OCI-LY7 (cell line): ENCODE results near the gene KRTAP5-2. TPM values are rescaled to one million over a fixed set of nuclear protein-coding genes. Genes with fewer than 3 reads are reported as not detected.
"Not testable (repeated sequence)": the region's sequence is repeated elsewhere in the genome, so short reads cannot be mapped to it uniquely, and the experiment has no call there.

Source experiments
- Bru-seq: library from RNA; stranded (reverse); fragments of 400-500 nt; gene quantifications from one replicate; lab custom pipeline; 2021; lab: Mats Ljungman, UMichigan
- BruChase-seq, 2 experiments: library from RNA; stranded (reverse); fragments of 400-500 nt; gene quantifications; one replicate each; lab custom pipeline; 2021; lab: Mats Ljungman, UMichigan
- BruUV-seq: library from RNA; stranded (reverse); fragments of 400-500 nt; replicated peaks from 2 replicates; lab custom pipeline; 2021; lab: Mats Ljungman, UMichigan
- CTCF ChIA-PET: fragments of 300-600 bp; sonication (Branson Sonifier 250); formaldehyde crosslinking; loops from one replicate; lab custom pipeline; 2022; ENCODE audit warnings: antibody characterized with exemption; ENCODE audit not compliant: unreplicated experiment; lab: Charles Lee
- POLR2A ChIA-PET: fragments of 300-600 bp; sonication (Branson Sonifier 250); formaldehyde crosslinking; loops from one replicate; lab custom pipeline; 2022; ENCODE audit warnings: antibody characterized with exemption; lab: Charles Lee
- DNase-seq: peaks from one replicate; pipeline ENCODE4 v3.0.0-alpha.2; 2015; ENCODE audit warnings: low spot score
- H2AFZ ChIP-seq: fragments of 200-600 bp; sonication (generic), shearing (Covaris generic); 2 replicates; pipeline ENCODE4 v1.6.1; 2014; ENCODE audit warnings: mild to moderate bottlenecking, antibody characterized with exemption, low read length, moderate library complexity
- H3K27ac ChIP-seq: fragments of 200-600 bp; sonication (generic); 2 replicates; pipeline ENCODE4 v1.5.1; 2014; ENCODE audit warnings: mixed run types, low read depth, mild to moderate bottlenecking, moderate library complexity, low read length, inconsistent platforms; ENCODE audit not compliant: poor library complexity, severe bottlenecking
- H3K36me3 ChIP-seq: fragments of 200-600 bp; sonication (generic); 2 replicates; pipeline ENCODE4 v1.6.1; 2014; ENCODE audit warnings: mild to moderate bottlenecking, antibody characterized with exemption, low read length, moderate library complexity, mixed read lengths; ENCODE audit not compliant: insufficient read depth
- H3K4me1 ChIP-seq: fragments of 200-600 bp; sonication (generic); 2 replicates; pipeline ENCODE4 v1.5.1; 2014; ENCODE audit warnings: mild to moderate bottlenecking, low read length; ENCODE audit not compliant: insufficient read depth, poor library complexity, severe bottlenecking
- H3K4me2 ChIP-seq: fragments of 200-600 bp; sonication (generic); 2 replicates; pipeline ENCODE4 v1.6.1; 2014; ENCODE audit warnings: mild to moderate bottlenecking, low read length
- H3K4me3 ChIP-seq: fragments of 200-600 bp; sonication (generic); 2 replicates; pipeline ENCODE4 v1.5.1; 2014; ENCODE audit warnings: mild to moderate bottlenecking, low read depth, low read length; ENCODE audit not compliant: poor library complexity, severe bottlenecking
- H3K79me2 ChIP-seq: fragments of 200-600 bp; sonication (generic); 2 replicates; pipeline ENCODE4 v1.6.1; 2016; ENCODE audit warnings: low read depth, mild to moderate bottlenecking, low read length, moderate library complexity, mixed read lengths; ENCODE audit not compliant: insufficient read depth
- H3K9me2 ChIP-seq: fragments of 200-600 bp; sonication (generic); 2 replicates; pipeline ENCODE4 v1.6.1; 2016; ENCODE audit warnings: mild to moderate bottlenecking, low read length, mixed read lengths; ENCODE audit not compliant: insufficient read depth
- H3K9me3 ChIP-seq: fragments of 200-600 bp; sonication (generic); 2 replicates; pipeline ENCODE4 v1.6.1; 2014; ENCODE audit warnings: mild to moderate bottlenecking, mixed run types, low read length, mixed read lengths
- H4K20me1 ChIP-seq: fragments of 200-600 bp; sonication (generic); 2 replicates; pipeline ENCODE4 v1.6.1; 2014; ENCODE audit warnings: mild to moderate bottlenecking, antibody characterized with exemption, low read length, moderate library complexity, mixed read lengths; ENCODE audit not compliant: insufficient read depth
- EZH2phosphoT487 ChIP-seq: fragments of 200-600 bp; sonication (generic); IDR thresholded peaks from 2 replicates; pipeline ENCODE4 v1.6.1; 2018; ENCODE audit warnings: low read depth, borderline replicate concordance, mild to moderate bottlenecking, mixed run types, antibody characterized with exemption, low read length, moderate library complexity, mixed read lengths
- intact Hi-C: fragments of 100-400 bp; cut with micrococcal nuclease; formaldehyde crosslinking; loops from one replicate; pipeline ENCODE4 v1.10.0; 2022; ENCODE audit not compliant: unreplicated experiment
- long read RNA-seq: library from polyadenylated mRNA; stranded (forward); transcript quantifications from one replicate; pipeline ENCODE4 v2.0.0, GENCODE V29; 2022
- total RNA-seq, 2 experiments: library from RNA; depleted of rRNA in 1 of 2; stranded (reverse); fragments of >200 nt in 1 of 2; shearing (Covaris generic) in 1 of 2; gene quantifications; 2 replicates each; pipeline ENCODE4 v1.2.3, GENCODE V29; 2014 to 2022
- TF ChIP-seq, protein P1 (sequence below): fragments of 200-600 bp; sonication (generic); conservative IDR thresholded peaks from 2 replicates; pipeline ENCODE4 v1.5.1; 2014; ENCODE audit warnings: mild to moderate bottlenecking, antibody characterized with exemption, low read length, moderate library complexity, mixed read lengths

Gene KRTAP5-2, protein sequence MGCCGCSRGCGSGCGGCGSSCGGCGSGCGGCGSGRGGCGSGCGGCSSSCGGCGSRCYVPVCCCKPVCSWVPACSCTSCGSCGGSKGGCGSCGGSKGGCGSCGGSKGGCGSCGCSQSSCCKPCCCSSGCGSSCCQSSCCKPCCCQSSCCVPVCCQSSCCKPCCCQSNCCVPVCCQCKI
- not detected in 2 replicates for total RNA-seq (2014; rRNA removed; shearing (Covaris generic))
- not detected in 2 replicates for total RNA-seq (2022)
- not detected for Bru-seq, nascent RNA
- BruChase-seq, experiment 1, labeled RNA remaining after a 6-hour chase = not detected
- not detected for BruChase-seq, experiment 2, labeled RNA remaining after a 2-hour chase
- long read RNA-seq = 0 reads

DNA sequence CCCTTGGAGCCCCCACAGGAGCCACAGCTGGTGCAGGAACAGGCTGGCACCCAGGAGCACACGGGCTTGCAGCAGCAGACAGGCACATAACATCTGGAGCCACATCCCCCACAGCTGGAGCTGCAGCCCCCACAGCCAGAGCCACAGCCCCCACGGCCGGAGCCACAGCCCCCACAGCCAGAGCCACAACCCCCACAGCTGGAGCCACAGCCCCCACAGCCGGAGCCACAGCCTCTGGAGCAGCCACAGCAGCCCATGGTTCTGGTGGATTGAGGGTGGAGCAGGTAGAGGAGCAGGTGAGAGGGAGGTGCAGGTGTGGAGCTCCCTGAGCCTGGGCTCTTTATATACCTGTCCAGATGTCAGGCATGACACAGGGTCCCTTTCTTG lies at the start of gene KRTAP5-2:
TSS of gene KRTAP5-2 (minus strand) at position 301 of the 387 bp plus-strand sequence. CDS start at position 257, 44 bp downstream.
- H3K9me2 ChIP-seq = no peaks in the 10 kb centered on the region
- H3K79me2 ChIP-seq = no peaks in the 10 kb centered on the region
- POLR2A ChIA-PET = no interaction called here
- BruUV-seq = no TSS peak
- no peak within 1 kb of the TSS for H3K4me2 ChIP-seq
- no peaks in the 10 kb centered on the region for H3K36me3 ChIP-seq
- TF ChIP-seq, protein P1, sequence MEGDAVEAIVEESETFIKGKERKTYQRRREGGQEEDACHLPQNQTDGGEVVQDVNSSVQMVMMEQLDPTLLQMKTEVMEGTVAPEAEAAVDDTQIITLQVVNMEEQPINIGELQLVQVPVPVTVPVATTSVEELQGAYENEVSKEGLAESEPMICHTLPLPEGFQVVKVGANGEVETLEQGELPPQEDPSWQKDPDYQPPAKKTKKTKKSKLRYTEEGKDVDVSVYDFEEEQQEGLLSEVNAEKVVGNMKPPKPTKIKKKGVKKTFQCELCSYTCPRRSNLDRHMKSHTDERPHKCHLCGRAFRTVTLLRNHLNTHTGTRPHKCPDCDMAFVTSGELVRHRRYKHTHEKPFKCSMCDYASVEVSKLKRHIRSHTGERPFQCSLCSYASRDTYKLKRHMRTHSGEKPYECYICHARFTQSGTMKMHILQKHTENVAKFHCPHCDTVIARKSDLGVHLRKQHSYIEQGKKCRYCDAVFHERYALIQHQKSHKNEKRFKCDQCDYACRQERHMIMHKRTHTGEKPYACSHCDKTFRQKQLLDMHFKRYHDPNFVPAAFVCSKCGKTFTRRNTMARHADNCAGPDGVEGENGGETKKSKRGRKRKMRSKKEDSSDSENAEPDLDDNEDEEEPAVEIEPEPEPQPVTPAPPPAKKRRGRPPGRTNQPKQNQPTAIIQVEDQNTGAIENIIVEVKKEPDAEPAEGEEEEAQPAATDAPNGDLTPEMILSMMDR = no peak
- no peak for TF ChIP-seq EZH2phosphoT487
- intact Hi-C loops = no loop called here
- no peak within 1 kb of the TSS for H3K4me3 ChIP-seq
- H3K27ac ChIP-seq = no peak within 1 kb of the TSS
- no peaks in the 10 kb centered on the region for H3K9me3 ChIP-seq
- DNase-seq = no peak
- CTCF ChIA-PET = interaction anchor here (0.6 to 0.7 kb wide), 2 partner anchors 18 to 347 kb away, joined by 5 to 10 read pairs; no protein-coding TSS in a partner anchor
- no peaks in the 10 kb centered on the region for H4K20me1 ChIP-seq
- no peak within 1 kb of the TSS for H2AFZ ChIP-seq
- H3K4me1 ChIP-seq = no peaks in the 10 kb centered on the region

DNA sequence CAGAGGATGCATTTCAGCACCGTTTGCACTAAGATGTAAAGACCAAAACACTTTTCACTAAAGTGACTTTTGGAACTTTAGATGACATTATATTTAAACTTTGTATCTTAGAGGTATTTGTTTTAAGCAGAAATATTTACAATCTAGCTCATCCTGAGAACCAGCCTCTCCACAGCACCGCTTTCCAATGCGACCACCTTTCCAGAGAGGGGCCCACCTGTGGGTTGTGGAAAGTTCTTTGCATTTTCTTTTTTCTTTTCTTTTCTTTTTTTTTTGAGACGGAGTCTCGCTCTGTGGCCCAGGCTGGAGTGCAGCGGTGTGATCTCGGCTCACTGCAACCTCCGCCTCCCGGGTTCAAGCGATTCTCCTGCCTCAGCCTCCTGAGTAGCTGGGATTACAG lies 48.4 kb upstream of the KRTAP5-2 start:
- H3K27ac ChIP-seq, intact Hi-C loops, H3K4me3 ChIP-seq, BruUV-seq, DNase-seq, H4K20me1 ChIP-seq, H3K79me2 ChIP-seq, H3K4me1 ChIP-seq, H3K9me3 ChIP-seq, H3K4me2 ChIP-seq, H3K9me2 ChIP-seq, H2AFZ ChIP-seq, H3K36me3 ChIP-seq: not testable (repeated sequence)
- POLR2A ChIA-PET = interaction anchor here (0.6 kb wide), 1 partner anchor 9 kb away, joined by 3 read pairs; no protein-coding TSS in a partner anchor
- CTCF ChIA-PET = interaction anchor here (0.6 kb wide), 1 partner anchor 846 kb away, joined by 3 read pairs; no protein-coding TSS in a partner anchor

DNA sequence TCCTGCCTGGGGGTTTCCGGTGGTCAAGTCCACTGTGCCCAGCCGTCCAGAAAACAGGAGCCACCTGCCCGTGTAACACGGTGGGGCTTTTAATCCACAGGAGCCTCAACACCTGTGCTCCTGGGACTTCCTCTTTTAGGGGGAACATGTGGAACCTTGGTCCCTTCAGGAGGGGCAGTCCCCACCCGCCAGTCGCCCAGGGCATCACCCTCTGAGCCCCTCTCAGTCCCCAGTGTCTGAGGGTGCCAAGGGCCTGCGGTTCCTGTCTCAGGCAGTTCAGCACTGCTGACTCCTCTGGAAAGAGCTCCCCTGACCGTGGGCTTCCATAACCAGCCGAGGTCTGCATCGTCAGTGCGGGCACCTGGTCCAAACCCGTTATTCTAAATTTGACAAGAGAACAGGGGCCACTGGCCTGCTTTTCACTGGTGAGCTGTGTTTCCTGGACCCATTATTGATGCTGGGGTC lies 47.3 kb upstream of the KRTAP5-2 start:
- TF ChIP-seq, protein P1 = no peak
- no peak for TF ChIP-seq EZH2phosphoT487
- H3K4me2 ChIP-seq = no peak overlapping the region
- no peak overlapping the region for H3K27ac ChIP-seq
- no TSS peak for BruUV-seq
- H3K9me3 ChIP-seq = no peaks in the 10 kb centered on the region
- intact Hi-C loops = no loop called here
- no peaks in the 10 kb centered on the region for H4K20me1 ChIP-seq
- ChIA-PET POLR2A (no interaction called here), CTCF (no interaction called here)
- no peak for DNase-seq
- H3K9me2 ChIP-seq = no peaks in the 10 kb centered on the region
- H3K4me1 ChIP-seq = no peaks in the 10 kb centered on the region
- no peak overlapping the region for H2AFZ ChIP-seq
- H3K36me3 ChIP-seq = no peaks in the 10 kb centered on the region
- H3K79me2 ChIP-seq = no peaks in the 10 kb centered on the region
- no peak overlapping the region for H3K4me3 ChIP-seq
